Breast epithelium (tissue), 4 donors: ENCODE data around the gene ASAP2. TPM values are rescaled to one million over a fixed set of nuclear protein-coding genes. Genes with fewer than 3 reads are reported as not detected.

ENCODE experiments used
- DNase-seq, 2 donors: peaks; one replicate each; pipeline ENCODE4 v3.0.0-alpha.2; 2019; ENCODE audit warnings: low spot score in 2 of 2
- H3K27ac ChIP-seq, 2 donors: fragments of 200-600 bp; sonication (generic) in 1 of 2; one replicate each; pipeline ENCODE4 v1.5.1; 2016 to 2019; ENCODE audit warnings: mild to moderate bottlenecking in 1 of 2
- H3K27me3 ChIP-seq, 2 donors: fragments of 200-600 bp; sonication (generic) in 1 of 2; one replicate each; pipeline versions ENCODE4 v1.5.1 to v1.6.0; 2017 to 2019; ENCODE audit warnings: control low read depth in 1 of 2, mild to moderate bottlenecking in 1 of 2
- H3K36me3 ChIP-seq: fragments of 200-600 bp; one replicate; pipeline ENCODE4 v1.5.1; 2019
- H3K4me1 ChIP-seq, 2 donors: fragments of 200-600 bp; sonication (generic); one replicate each; pipeline ENCODE4 v1.5.1; 2016 to 2019; ENCODE audit warnings: control low read depth in 1 of 2
- H3K4me3 ChIP-seq, 3 donors: fragments of 200-600 bp; sonication (generic); 1 replicate in 2 of 3; 2 replicates in 1 of 3; pipeline ENCODE4 v1.5.1; 2016 to 2019; ENCODE audit warnings: mild to moderate bottlenecking in 3 of 3, moderate library complexity in 2 of 3
- H3K9me3 ChIP-seq, 2 donors: fragments of 200-600 bp; sonication (generic) in 1 of 2; one replicate each; pipeline ENCODE4 v1.5.1; 2016 to 2019; ENCODE audit warnings: control low read depth in 1 of 2
- POLR2A ChIP-seq: fragments of 450-650 bp; IDR thresholded peaks from one replicate; pipeline ENCODE4 v1.6.1; 2016; ENCODE audit warnings: antibody characterized with exemption, mild to moderate bottlenecking, moderate library complexity
- POLR2AphosphoS5 ChIP-seq, 3 donors: sonication (generic); formaldehyde crosslinking; IDR thresholded peaks; one replicate each; pipeline ENCODE4 v1.6.1; 2017; ENCODE audit warnings: antibody characterized with exemption in 3 of 3
- intact Hi-C: fragments of 100-400 bp; cut with DNase I; formaldehyde crosslinking; loops from one replicate; pipeline ENCODE4 v1.15.1; 2023; ENCODE audit warnings: low total_unique reads
- total RNA-seq, 3 donors: library from RNA; depleted of rRNA; stranded (reverse); fragments of >200 nt; gene quantifications; one replicate each; pipeline ENCODE4 v1.1.0, GENCODE V29; 2016
- TF ChIP-seq, protein P1 (sequence below), 3 donors: fragments of 450-650 bp; IDR thresholded peaks; one replicate each; pipeline ENCODE4 v1.5.1; 2016 to 2017; ENCODE audit warnings: antibody characterized with exemption in 3 of 3, mild to moderate bottlenecking in 3 of 3, moderate library complexity in 3 of 3

Gene ASAP2
- total RNA-seq, 3 donors from 2014 or later = 14.5 to 24.2 (median 21.0) TPM

DNA sequence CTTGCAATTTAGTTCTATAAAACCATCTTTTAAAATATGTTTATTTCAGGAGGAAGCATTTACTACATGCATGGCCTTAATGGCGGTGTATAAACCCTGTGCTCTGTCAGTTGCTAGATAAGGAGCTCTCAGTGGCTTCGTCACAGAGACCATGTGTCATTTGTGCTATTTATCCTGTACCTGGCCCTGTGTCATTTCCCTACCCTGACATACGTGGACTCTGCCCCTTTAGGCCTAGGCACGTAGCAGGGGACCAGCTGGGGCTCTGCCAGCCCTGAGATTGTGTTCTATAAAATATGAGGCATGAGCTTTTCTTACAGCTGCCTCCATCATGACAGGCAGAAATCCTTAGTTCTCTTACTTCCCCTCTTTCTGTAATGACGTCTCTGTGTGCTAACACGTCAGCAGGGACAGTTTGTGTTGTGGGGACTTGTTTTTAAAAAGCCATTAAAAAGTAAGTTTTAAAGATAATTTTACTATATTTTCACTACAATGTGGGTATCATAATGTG is 128.8 kb downstream of the ASAP2 start:
- no peak overlapping the region for H3K27ac ChIP-seq
- intact Hi-C loops = no loop called here
- no peaks in the 10 kb centered on the region for H3K9me3 ChIP-seq

DNA sequence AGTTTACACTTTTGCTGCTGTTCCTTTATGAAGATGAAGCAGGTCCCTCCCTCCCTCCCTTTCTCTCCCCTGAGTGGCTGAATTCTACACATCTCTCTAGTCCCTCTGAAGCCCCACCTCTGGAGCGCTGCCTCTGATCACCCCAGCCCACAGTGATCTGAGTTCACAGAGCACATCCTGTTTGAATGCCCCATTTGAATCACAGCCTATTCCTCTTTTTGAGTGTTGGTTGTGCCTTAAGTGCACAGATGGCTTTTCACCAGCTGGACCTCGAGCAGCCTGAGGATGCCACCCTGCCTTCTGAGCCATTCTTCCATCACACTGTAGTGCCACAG is 129.6 kb downstream of the ASAP2 start:
- Histone ChIP-seq H3K4me3 (no peak overlapping the region), H3K27ac (peak overlapping the region; percentile 25 to 61), H3K9me3 (no peaks in the 10 kb centered on the region), H3K4me1 (peaks cover 0 to 6% of the 10 kb centered on the region in 2 donors), H3K36me3 (no peaks in the 10 kb centered on the region), H3K27me3 (no peaks in the 10 kb centered on the region)
- intact Hi-C loops = no loop called here
- TF ChIP-seq POLR2AphosphoS5 (IDR thresholded peaks at IDR 0.05) (no peak), POLR2A (no peak)
- TF ChIP-seq, protein P1, sequence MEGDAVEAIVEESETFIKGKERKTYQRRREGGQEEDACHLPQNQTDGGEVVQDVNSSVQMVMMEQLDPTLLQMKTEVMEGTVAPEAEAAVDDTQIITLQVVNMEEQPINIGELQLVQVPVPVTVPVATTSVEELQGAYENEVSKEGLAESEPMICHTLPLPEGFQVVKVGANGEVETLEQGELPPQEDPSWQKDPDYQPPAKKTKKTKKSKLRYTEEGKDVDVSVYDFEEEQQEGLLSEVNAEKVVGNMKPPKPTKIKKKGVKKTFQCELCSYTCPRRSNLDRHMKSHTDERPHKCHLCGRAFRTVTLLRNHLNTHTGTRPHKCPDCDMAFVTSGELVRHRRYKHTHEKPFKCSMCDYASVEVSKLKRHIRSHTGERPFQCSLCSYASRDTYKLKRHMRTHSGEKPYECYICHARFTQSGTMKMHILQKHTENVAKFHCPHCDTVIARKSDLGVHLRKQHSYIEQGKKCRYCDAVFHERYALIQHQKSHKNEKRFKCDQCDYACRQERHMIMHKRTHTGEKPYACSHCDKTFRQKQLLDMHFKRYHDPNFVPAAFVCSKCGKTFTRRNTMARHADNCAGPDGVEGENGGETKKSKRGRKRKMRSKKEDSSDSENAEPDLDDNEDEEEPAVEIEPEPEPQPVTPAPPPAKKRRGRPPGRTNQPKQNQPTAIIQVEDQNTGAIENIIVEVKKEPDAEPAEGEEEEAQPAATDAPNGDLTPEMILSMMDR (IDR thresholded peaks at IDR 0.05) = no peak
- DNase-seq = no peak

More for the DNA sequence above, 128.8 kb downstream of the ASAP2 start:
- Histone ChIP-seq H3K27me3 (no peaks in the 10 kb centered on the region), H3K4me1 (peaks cover 0 to 6% of the 10 kb centered on the region in 2 donors), H3K36me3 (no peaks in the 10 kb centered on the region), H3K4me3 (no peak overlapping the region)
- TF ChIP-seq POLR2A (no peak), POLR2AphosphoS5 (IDR thresholded peaks at IDR 0.05) (no peak)
- TF ChIP-seq, protein P1 (IDR thresholded peaks at IDR 0.05) = no peak
- no peak for DNase-seq

- TF ChIP-seq, protein P1 (IDR thresholded peaks at IDR 0.05) = no peak
- TF ChIP-seq POLR2A (no peak), POLR2AphosphoS5 (IDR thresholded peaks at IDR 0.05) (no peak)
- intact Hi-C loops = no loop called here
- peak overlapping the region; percentile 25 to 61 for H3K27ac ChIP-seq
Observed at GRCh38 chr2:9336576-9337314, 130.1 kb downstream of the ASAP2 start.

GRCh38 chr2:9337901-9338300 is 131.3 kb downstream of the ASAP2 start:
- H3K36me3 ChIP-seq = no peaks in the 10 kb centered on the region
- no peak overlapping the region for H3K4me3 ChIP-seq
- no peak for DNase-seq
- no peak for TF ChIP-seq POLR2AphosphoS5 (IDR thresholded peaks at IDR 0.05)
- no peak for TF ChIP-seq POLR2A
- TF ChIP-seq, protein P1 (IDR thresholded peaks at IDR 0.05) = no peak
- H3K27me3 ChIP-seq = no peaks in the 10 kb centered on the region
- intact Hi-C loops = no loop called here
- peak overlapping the region; percentile 17 to 25 for H3K27ac ChIP-seq
- H3K9me3 ChIP-seq = no peaks in the 10 kb centered on the region
- H3K4me1 ChIP-seq = peaks cover 0 to 6% of the 10 kb centered on the region in 2 donors

More at GRCh38 chr2:9336576-9337314, 130.1 kb downstream of the ASAP2 start:
- peak; percentile 45 to 64 for DNase-seq
- Histone ChIP-seq H3K9me3 (no peaks in the 10 kb centered on the region), H3K4me1 (peaks cover 0 to 6% of the 10 kb centered on the region in 2 donors), H3K27me3 (no peaks in the 10 kb centered on the region), H3K36me3 (no peaks in the 10 kb centered on the region), H3K4me3 (no peak overlapping the region)

- H3K9me3 ChIP-seq = no peaks in the 10 kb centered on the region
- H3K27ac ChIP-seq = no peak overlapping the region
- H3K4me3 ChIP-seq = no peak overlapping the region
- no peak for DNase-seq
- peaks cover 0 to 5% of the 10 kb centered on the region in 2 donors for H3K4me1 ChIP-seq
- H3K36me3 ChIP-seq = no peaks in the 10 kb centered on the region
- intact Hi-C loops = loop anchor here (10.0 kb wide), 1 partner anchor 197 kb away; no protein-coding TSS in a partner anchor
- no peak for TF ChIP-seq POLR2AphosphoS5 (IDR thresholded peaks at IDR 0.05)
- TF ChIP-seq POLR2A = no peak
- TF ChIP-seq, protein P1 (IDR thresholded peaks at IDR 0.05) = no peak
- no peaks in the 10 kb centered on the region for H3K27me3 ChIP-seq
Observed at GRCh38 chr2:9341337-9341887, 134.8 kb downstream of the ASAP2 start.
